Fibroblast of the aortic adventitia (primary cell): Measurements from ENCODE around the gene VN1R5. TPM values are rescaled to one million over a fixed set of nuclear protein-coding genes. Genes with fewer than 3 reads are reported as not detected.

Experiments
- DNase-seq: peaks from one replicate; pipeline ENCODE4 v3.0.0-alpha.2; 2010; ENCODE audit warnings: low read depth
- H3K4me3 ChIP-seq: 2 replicates; pipeline ENCODE4 v1.5.1; 2011; ENCODE audit warnings: low read depth, mild to moderate bottlenecking, control low read depth, low read length, moderate library complexity
- CTCF ChIP-seq: IDR thresholded peaks from 2 replicates; pipeline ENCODE4 v1.5.1; 2011; ENCODE audit warnings: mild to moderate bottlenecking, low read length, control low read depth, inconsistent platforms; ENCODE audit not compliant: insufficient read depth
- total RNA-seq: library from RNA; depleted of rRNA; stranded (reverse); fragments of >200 nt; gene quantifications from 2 replicates; pipeline ENCODE4 v1.2.3, GENCODE V29; 2012; ENCODE audit warnings: low replicate concordance

Gene VN1R5
- total RNA-seq, 1 donor: not detected

GRCh38 chr1:247270003-247270402 is 14.1 kb downstream of the VN1R5 start:
- H3K4me3 ChIP-seq: no peak overlapping the region
- TF ChIP-seq CTCF: no peak
- DNase-seq: no peak

- no peak for TF ChIP-seq CTCF
Observed at GRCh38 chr1:247273013-247273412, 17.1 kb downstream of the VN1R5 start.

DNA sequence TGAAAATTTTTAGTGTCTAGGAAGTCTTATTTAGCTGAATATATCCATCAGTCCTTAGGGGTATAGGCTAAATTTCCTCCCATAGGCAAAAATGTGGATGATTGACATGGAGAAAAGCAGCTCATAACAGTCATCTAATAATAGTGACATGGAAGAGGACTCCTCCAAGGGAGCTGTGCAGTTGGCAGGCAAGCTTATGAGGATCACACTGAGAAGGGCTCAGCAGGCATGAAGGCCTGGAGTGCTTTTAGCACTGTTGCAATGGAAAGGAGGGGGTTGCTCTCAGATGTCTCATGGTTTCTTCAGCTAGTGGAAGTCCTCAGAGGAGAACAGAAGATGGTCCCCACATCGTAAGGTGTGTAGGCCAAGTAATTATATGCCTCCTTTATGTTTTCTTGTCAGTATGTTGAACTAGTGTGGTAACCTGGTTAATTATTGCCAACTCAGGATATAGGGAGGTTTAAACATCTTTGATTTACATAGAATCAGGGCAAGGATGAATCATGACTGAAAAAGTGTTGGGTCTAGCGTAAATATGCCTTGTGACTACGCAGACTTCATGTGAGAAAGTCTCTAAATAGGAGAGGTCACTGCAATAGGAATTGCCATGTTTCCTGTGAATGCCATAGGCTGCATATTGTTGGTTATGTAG is 18.9 kb downstream of the VN1R5 start:
- DNase-seq: no peak
- no peak for TF ChIP-seq CTCF
- no peak overlapping the region for H3K4me3 ChIP-seq

More at GRCh38 chr1:247273013-247273412, 17.1 kb downstream of the VN1R5 start:
- H3K4me3 ChIP-seq: no peak overlapping the region
- DNase-seq: no peak

- TF ChIP-seq CTCF: no peak
- no peak overlapping the region for H3K4me3 ChIP-seq
- no peak for DNase-seq
Observed at GRCh38 chr1:247277191-247277590, 21.3 kb downstream of the VN1R5 start.

DNA sequence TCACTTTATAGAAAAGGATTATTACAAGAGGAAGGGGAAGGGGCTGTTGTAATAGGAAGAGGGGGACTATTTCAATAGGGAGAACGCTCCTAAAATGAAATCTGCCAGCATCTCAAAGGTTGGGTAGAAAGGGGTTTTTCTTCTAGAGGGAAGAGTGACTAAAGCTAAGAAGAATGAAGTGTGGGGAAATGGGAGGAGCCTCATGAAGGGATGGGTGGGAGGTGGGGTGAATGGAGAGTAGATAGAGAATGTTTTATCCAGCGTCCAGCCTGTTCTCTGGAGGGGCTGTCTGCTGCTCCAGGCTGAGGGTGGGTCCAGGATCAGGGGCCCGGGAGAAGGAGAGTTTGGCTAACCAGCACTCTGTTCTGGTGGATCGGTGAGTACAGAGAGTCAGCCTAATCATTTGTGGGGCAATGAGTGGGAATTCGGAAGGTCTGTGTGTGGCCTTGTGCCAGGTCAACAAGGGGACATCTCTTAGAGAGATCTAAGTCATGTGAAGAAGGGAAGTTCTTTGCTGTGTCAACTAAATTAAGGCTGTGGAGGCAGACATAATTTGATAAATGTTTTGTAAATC is 25.2 kb downstream of the VN1R5 start:
- no peak for TF ChIP-seq CTCF
- DNase-seq: no peak
- H3K4me3 ChIP-seq: no peak overlapping the region

DNA sequence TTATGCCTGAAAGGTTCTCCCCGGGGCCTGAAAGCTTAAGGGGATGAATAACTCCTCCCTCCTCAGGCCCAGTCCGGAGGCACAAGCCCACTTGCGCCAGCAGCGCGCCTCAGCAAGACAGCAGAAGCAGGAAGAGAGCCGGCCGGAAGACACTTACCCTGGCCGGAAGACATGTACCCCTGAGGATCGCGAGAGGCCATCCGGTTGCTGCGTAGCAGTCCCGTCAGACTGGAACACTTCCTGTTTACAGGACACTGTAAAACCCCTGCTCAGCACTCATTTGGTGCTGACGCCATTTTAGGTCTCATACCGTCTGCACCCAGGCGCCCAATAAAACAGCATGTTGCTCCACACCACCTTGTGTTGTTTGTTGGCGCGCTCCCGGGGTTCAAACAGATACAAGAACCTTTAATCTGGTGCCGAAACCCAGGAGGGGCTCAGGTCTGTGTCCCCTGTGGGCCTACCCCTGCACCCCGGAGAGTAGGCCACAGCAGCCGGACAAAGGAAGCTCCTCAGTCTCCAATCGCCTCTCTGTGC is 30.3 kb downstream of the VN1R5 start:
- no peak for TF ChIP-seq CTCF
- DNase-seq: no peak
- no peak overlapping the region for H3K4me3 ChIP-seq
